ENCODE measurements around the gene USP4.
"Not testable (repeated sequence)": the region's sequence is repeated elsewhere in the genome, so short reads cannot be mapped to it uniquely, and the experiment has no call there.

USP4 gene

GRCh38 chr3:49329186-49329585 is 10.7 kb downstream of the USP4 start:
- Histone ChIP-seq H3K9me3 (no peaks in the 10 kb centered on the region), H3K27me3 (no peaks in the 10 kb centered on the region), H3K27ac (peak overlapping the region; percentile 48), H3K36me3 (peaks cover 93% of the 10 kb centered on the region), H3K4me3 (ENCODE audit: low read depth in 1 of 2, low read length in 1 of 2) (no peak overlapping the region), H3K4me1 (ENCODE audit: control insufficient read depth in 1 of 2, insufficient read depth in 1 of 2, low read depth in 1 of 2, low read length in 1 of 2) (peaks cover 22 to 23% of the 10 kb centered on the region in 2 experiments)
- no peak for TF ChIP-seq CTCF (IDR thresholded peaks at IDR 0.05)

- H3K4me1 ChIP-seq (ENCODE audit: control insufficient read depth in 1 of 2, insufficient read depth in 1 of 2, low read depth in 1 of 2, low read length in 1 of 2) = peaks cover 13 to 15% of the 10 kb centered on the region in 2 experiments
- H3K4me3 ChIP-seq (ENCODE audit: low read depth in 1 of 2, low read length in 1 of 2); H3K9me3 ChIP-seq; H3K27me3 ChIP-seq: not testable (repeated sequence)
- peak overlapping the region; percentile 48 for H3K27ac ChIP-seq
- peaks cover 93% of the 10 kb centered on the region for H3K36me3 ChIP-seq
These were observed 11.5 kb downstream of the USP4 start for GRCh38 chr3:49328350-49328749.

- Histone ChIP-seq H3K4me1 (ENCODE audit: control insufficient read depth in 1 of 2, insufficient read depth in 1 of 2, low read depth in 1 of 2, low read length in 1 of 2) (peaks cover 5 to 6% of the 10 kb centered on the region in 2 experiments), H3K27ac (no peak overlapping the region), H3K4me3 (ENCODE audit: low read depth in 1 of 2, low read length in 1 of 2) (no peak overlapping the region), H3K9me3 (no peaks in the 10 kb centered on the region), H3K27me3 (no peaks in the 10 kb centered on the region), H3K36me3 (peaks cover 99% of the 10 kb centered on the region)
- TF ChIP-seq CTCF (IDR thresholded peaks at IDR 0.05) = peak; percentile 24
These were observed 12.4 kb downstream of the USP4 start for GRCh38 chr3:49327485-49327884.

GRCh38 chr3:49324768-49325167 is 15.1 kb downstream of the USP4 start:
- no peaks in the 10 kb centered on the region for H3K9me3 ChIP-seq
- H3K27me3 ChIP-seq = no peaks in the 10 kb centered on the region
- H3K36me3 ChIP-seq = peaks cover 100% of the 10 kb centered on the region
- TF ChIP-seq CTCF (IDR thresholded peaks at IDR 0.05) = no peak
- no peak overlapping the region for H3K27ac ChIP-seq
- H3K4me3 ChIP-seq (ENCODE audit: low read depth in 1 of 2, low read length in 1 of 2) = no peak overlapping the region
- no peaks in the 10 kb centered on the region for H3K4me1 ChIP-seq (ENCODE audit: control insufficient read depth in 1 of 2, insufficient read depth in 1 of 2, low read depth in 1 of 2, low read length in 1 of 2)

GRCh38 chr3:49316696-49317457 is 23.0 kb downstream of the USP4 start:
- Histone ChIP-seq H3K4me3 (ENCODE audit: low read depth in 1 of 2, low read length in 1 of 2) (no peak overlapping the region), H3K36me3 (peaks cover 99% of the 10 kb centered on the region), H3K27ac (no peak overlapping the region), H3K9me3 (no peaks in the 10 kb centered on the region), H3K27me3 (no peaks in the 10 kb centered on the region), H3K4me1 (ENCODE audit: control insufficient read depth in 1 of 2, insufficient read depth in 1 of 2, low read depth in 1 of 2, low read length in 1 of 2) (no peaks in the 10 kb centered on the region)
- no peak for TF ChIP-seq CTCF (IDR thresholded peaks at IDR 0.05)

- Histone ChIP-seq H3K4me1 (ENCODE audit: control insufficient read depth in 1 of 2, insufficient read depth in 1 of 2, low read depth in 1 of 2, low read length in 1 of 2) (no peaks in the 10 kb centered on the region), H3K27ac (peak overlapping the region; percentile 7), H3K27me3 (no peaks in the 10 kb centered on the region), H3K9me3 (no peaks in the 10 kb centered on the region), H3K36me3 (peaks cover 99% of the 10 kb centered on the region), H3K4me3 (ENCODE audit: low read depth in 1 of 2, low read length in 1 of 2) (no peak overlapping the region)
- TF ChIP-seq CTCF (IDR thresholded peaks at IDR 0.05) = no peak
These were observed 25.8 kb downstream of the USP4 start for GRCh38 chr3:49313896-49314688.

Measured in neutrophil (primary cell).